Middle frontal gyrus (tissue), 1 donor: ENCODE results near the gene RALA.

ENCODE experiments used
- DNase-seq: peaks from one replicate; pipeline ENCODE4 v3.0.0-alpha.2; 2015; ENCODE audit warnings: low spot score; ENCODE audit errors: extremely low spot score

RALA gene

GRCh38 chr7:39613577-39613976, 9.8 kb upstream of the RALA start:
- no peak for DNase-seq

- no peak for DNase-seq
These were observed 9.1 kb upstream of the RALA start for GRCh38 chr7:39614299-39614698.

GRCh38 chr7:39615350-39615975, 7.9 kb upstream of the RALA start:
- no peak for DNase-seq

GRCh38 chr7:39616138-39616537, 7.2 kb upstream of the RALA start:
- no peak for DNase-seq

- no peak for DNase-seq
These were observed 6.4 kb upstream of the RALA start for GRCh38 chr7:39617005-39617404.

- no peak for DNase-seq
These were observed 4.5 kb upstream of the RALA start for GRCh38 chr7:39618868-39619267.

- no peak for DNase-seq
These were observed 2.9 kb upstream of the RALA start for GRCh38 chr7:39620486-39620885.

GRCh38 chr7:39621261-39621660, 2.1 kb upstream of the RALA start:
- no peak for DNase-seq

- DNase-seq = no peak
These were observed 1.5 kb upstream of the RALA start for GRCh38 chr7:39621784-39622411.

- no peak for DNase-seq
These were observed 763 bp upstream of the RALA start for GRCh38 chr7:39622609-39623008.

GRCh38 chr7:39623732-39624441, 515 bp downstream of the RALA start:
- DNase-seq = no peak

GRCh38 chr7:39624442-39624807, 1.1 kb downstream of the RALA start:
- DNase-seq = no peak

GRCh38 chr7:39624935-39625694, 1.7 kb downstream of the RALA start:
- no peak for DNase-seq

GRCh38 chr7:39631736-39632308, 8.4 kb downstream of the RALA start:
- no peak for DNase-seq

GRCh38 chr7:39633563-39634477, 10.4 kb downstream of the RALA start:
- no peak for DNase-seq

GRCh38 chr7:39634478-39634805, 11.1 kb downstream of the RALA start:
- no peak for DNase-seq

- DNase-seq = no peak
These were observed 14.0 kb downstream of the RALA start for GRCh38 chr7:39637400-39637799.

- DNase-seq = no peak
These were observed 14.7 kb downstream of the RALA start for GRCh38 chr7:39637963-39638485.

GRCh38 chr7:39642896-39643295, 19.5 kb downstream of the RALA start:
- DNase-seq = no peak

- no peak for DNase-seq
These were observed 20.8 kb downstream of the RALA start for GRCh38 chr7:39644170-39644569.
